Measurements from ENCODE around the gene PAFAH2.

PAFAH2 gene

DNA sequence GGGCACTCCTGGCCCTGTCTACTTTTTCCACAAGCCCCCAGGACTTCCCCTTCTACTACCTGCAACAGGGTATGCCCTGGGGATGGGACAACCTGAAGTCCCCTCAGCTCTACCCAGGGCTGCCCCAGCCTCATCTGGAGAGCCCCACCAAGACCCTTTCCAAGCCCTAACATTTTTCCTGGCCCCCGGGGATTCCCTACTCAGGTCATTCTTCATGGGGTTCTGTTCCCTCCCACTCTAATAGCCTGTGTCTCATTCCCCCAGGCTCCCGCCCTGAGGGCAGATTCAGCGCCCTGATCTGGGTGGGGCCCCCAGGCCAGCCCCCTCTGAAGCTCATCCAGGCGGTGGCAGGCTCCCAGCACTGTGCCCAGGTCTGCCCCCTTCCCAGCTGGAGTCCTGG, 33.3 kb upstream of the PAFAH2 start:
- DNase-seq = no peak

DNA sequence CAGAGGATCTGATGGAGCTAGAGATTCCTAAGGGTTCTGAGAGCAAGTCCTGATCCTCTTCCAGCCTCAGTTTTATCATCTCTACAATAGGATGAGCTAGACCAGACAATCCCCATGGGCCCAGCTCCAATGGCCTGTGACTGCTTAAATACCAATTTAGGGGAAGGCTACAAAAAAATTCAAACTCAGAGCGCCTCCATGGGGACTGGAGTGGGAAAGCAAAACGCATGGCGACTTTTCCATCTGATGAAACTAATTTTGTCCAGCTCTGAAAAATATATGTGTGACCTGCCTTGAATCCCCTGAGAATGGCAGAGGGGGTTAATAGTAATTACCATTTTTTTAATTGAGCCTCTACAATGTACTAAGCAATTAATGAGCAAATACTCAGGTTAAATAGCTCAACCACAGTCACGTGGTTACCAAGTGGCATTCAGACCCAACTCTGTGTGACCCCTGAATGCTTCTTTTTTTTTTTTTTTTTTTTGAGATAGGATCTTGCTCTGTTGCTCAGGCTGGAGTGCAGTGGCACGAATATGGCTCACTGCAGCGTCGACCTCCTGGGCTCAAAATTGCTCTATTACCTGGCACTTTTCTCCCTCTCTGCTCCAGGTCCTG, 32.1 kb upstream of the PAFAH2 start:
- DNase-seq = no peak

DNA sequence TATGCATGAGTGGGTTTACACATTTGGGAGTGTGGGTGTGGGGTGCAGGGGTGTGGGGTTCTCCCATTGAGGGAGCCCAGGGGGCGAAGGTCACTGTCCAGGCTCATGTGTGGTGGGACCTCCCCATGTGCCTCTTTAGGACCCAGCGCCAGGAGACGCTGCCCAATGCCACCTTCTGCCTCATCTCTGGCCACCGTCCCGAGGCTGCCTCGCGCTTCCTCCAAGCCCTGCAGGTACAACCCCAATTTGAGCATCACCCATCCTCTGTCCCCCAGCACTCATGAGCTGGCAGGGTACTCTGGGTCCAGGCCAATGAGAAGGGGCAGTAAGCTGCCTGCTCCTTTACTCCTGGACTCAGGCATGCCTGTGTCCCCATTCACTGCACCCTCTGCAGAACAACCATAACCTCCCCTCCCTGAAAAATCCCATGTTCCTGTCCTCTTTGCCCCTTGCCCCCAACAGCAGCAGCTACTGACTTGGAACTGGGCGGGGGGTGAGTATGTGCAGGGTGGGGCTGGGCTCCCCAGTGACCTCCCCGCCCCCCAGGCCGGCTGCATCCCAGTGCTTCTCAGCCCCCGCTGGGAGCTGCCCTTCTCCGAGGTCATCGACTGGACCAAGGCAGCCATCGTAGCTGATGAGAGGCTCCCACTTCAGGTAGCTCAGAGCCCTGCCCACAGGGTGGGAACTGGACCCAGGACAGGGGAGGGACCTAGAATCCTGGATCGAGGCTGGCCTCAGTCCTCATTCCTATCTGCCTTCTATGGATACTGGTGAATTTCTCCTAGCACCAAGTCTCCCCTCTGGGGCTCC, 31.4 kb upstream of the PAFAH2 start:
- DNase-seq = no peak

DNA sequence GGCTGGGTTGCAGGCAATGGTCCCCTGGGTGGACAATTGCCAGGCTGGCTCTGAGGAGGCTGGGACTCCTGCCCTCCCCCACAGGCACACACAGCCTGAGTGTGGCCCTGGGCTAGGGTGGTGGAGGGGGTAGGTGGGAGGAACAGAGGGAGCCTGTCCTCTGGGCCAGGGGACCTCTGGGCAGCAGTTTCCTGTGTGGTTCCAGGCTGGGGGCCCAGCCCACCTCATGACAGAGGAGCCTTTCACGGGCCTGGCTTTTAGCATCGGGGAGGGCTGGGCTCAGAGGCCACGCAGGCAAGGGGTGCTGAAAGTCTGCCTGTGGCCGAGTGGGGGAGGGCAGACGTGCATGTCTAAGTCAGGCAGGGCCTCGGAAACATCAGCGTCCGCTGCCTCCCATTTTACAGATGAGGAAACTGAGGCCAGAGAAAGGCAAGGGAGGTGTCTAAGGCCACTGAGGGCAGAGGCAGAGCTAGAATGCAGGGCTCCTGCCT, 30.7 kb upstream of the PAFAH2 start:
- DNase-seq = no peak

DNA sequence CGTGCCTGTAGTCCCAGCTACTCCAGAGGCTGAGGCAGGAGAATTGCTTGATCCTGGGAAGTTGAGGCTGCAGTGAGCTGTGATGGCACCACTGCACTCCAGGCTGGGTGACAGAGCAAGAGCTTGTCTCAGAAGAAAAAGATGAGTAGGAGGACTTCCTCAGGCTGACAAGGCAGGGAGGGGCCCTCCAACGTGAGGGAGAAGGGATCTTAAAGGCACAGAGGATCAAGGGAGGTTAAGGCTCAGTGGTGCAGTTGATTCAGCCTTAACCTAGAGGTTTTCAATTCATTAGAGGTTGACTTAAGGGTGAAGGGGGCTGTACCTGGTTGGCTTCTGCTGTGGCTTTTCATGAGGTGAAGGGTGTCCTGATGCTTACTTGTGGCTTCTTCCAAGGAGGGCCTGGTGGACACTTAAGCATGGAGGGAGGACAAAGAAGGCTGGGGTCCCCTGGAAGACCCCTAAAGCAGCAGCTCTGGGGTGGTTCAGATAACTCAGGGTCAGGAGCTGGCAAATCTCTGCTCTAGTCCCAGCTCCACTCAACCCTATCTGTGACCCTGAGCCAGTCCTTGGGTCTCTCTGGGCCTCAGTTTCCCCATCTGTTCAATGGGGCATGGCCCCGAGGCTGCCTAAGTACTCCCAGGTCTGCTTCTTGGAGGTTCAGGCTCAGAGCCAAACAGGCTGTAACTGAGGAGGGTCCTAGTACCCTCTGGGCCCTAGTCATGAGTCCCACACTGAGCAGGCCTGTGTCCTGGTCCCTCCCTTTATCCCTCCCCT, 30.0 kb upstream of the PAFAH2 start:
- DNase-seq = no peak

DNA sequence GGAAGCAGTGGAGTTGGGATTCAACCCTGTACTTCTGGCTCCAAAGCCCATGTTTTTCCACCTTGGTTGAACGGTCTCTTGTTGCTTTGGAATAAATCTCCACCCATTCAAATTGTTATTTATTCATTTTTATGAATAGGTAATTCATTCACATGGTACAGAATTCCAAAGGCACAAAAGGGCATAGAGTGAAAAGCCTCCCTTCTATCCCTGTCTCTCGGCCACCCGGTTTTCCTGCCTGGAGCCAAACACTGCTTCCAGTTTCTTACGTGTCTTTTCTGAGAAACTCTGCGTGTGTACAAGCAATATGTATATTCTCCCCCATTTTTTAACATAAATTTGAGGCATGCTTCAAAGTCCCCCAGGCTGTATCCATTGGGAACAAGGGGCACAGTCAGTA, 27.7 kb upstream of the PAFAH2 start:
- DNase-seq = no peak

DNA sequence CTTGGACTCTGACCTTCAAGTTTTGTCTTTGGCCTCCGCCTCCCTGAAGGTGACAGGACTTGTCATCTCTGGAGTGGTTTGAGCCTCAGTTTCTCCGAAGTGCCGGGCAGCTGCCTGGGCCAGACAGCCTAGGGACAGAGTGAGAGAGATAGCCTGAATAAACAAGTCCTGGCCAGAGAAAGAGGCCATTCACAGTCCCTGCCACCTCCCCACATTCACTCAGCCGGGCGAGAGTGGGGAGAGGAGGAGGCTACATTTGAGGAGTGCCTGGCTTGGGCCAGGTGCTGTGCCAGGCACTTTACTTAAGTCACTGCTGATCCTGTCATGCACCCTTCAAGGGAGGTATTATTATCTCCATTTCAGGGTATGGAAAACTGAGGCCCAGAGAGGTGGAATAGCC, 27.2 kb upstream of the PAFAH2 start:
- DNase-seq = no peak

DNA sequence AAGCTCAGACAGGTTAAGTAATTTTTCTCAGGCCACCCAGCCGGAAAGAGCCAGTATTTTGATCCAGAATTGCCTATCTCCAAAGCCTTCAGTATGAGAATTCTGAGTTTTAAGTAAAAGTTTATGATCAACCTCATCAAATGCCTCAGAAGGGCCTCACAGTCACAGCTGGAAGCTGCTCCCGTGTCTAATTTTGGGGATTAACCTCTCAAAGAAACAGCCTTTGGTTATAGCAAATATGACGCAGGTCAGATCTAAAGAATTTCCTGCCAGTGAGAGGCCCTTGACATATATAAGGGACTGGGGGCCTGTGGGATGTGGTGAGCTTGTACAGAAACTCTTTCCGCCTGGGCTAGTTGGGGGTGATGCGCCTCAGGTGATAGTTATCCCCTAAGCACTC, 26.0 kb upstream of the PAFAH2 start:
- DNase-seq = no peak

DNA sequence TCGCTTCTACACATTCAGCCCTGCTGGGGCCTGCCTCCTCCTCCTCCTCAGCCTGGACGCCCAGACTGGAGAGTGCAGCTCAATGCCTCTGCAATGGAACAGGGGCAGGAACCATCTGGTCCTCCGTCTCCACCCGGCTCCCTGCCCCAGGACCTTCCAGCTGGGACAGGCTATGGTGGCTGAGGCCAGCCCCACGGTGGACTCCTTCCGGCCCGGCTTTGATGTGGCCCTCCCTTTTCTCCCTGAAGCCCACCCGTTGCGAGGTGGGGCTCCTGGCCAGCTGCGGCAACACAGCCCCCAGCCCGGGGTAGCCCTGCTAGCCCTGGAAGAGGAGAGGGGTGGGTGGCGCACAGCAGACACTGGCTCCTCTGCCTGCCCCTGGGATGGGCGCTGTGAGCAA, 25.1 kb upstream of the PAFAH2 start:
- no peak for DNase-seq

DNA sequence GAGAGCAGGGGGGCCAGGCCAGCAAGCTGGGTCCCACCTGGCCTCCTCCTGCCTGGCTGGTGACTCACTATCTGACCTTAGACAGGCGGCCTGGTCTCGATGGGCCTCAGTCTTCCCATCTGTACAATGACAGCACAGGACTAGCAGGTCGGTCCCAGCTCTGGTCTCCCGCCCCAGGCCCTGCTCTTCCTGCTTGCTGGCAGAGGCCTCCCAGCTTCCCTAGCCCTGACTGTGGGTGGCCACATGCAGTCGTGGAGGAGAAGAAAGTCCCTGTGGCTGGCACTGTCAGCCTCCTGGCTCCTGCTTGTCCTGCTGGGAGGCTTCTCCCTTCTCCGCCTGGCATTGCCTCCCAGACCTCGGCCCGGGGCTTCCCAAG, 24.5 kb upstream of the PAFAH2 start:
- no peak for DNase-seq

DNA sequence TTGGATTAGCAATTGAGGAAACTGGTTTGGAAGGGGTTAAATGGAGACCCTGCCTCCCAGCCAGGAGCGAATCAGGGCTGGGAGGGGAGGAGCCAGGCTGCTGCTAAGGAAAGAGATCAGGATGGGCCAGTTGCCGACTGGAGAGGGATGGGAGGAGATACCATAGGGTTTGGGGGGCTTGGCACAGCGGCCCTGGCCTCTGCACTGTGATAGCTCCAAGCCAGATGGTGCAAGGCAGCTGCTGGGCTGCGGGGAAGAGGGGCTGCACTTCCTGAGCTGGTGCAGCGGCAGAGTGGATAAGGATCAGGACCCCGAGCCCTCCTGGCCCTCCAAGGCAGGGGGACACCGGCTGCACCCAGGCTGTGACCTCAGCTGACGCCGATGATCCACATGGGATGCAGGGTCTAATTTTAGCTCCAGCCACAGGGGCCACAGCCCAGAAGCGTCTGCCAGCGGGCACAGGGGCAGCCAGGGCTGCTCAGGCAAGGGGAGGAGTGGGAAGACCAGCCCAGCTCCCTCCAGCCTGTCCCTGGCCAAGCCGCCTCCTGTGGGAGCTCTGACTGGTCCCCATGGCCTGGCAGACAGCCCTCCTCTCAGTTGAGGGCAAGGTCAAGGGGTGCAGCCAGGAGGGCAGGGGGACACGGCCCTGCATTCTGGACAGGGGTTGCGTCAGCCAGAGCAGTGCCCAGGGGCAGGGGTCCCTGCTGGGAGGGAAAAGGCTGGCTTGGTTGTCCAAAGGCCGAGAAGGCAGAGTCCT, 24.0 kb upstream of the PAFAH2 start, which contains the start of gene EXTL1:
EXTL1 (plus strand) TSS at position 129 of the 757 bp plus-strand sequence. CDS start 872 bp downstream, outside the sequence.
- DNase-seq = no peak

DNA sequence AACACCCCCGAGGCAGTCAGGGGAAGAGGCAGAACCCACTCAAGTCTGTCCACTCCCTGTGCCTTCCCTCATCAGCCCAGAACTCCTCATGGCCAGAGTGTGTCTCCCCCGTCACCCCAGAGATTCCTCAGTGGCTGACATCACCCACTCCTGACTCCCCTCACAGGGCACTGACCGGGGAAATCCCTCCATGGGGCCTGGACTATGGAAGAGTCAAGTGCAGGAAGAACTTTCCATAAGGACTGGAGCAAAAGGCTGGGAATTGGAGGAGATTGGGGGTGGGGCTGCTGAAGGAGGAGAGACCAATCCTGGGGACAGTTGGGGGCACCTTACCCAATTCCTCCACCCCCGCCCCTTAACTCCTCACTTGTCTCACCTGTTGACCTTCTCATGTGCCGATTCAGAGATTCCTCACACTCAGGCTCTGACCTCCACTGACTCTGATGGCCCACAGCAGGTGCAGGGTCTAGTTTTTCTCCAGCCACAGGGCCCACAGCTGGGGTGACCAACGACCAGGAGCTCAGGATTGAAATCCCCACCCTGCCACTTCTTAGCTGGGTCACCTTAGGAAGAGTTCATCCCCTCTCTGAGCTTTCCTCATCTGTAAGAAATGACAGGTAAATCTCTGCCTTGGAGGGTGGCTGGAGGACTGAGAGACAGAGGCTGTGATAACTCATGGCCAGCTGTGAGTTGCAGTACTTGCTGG, 23.2 kb upstream of the PAFAH2 start:
- no peak for DNase-seq

DNA sequence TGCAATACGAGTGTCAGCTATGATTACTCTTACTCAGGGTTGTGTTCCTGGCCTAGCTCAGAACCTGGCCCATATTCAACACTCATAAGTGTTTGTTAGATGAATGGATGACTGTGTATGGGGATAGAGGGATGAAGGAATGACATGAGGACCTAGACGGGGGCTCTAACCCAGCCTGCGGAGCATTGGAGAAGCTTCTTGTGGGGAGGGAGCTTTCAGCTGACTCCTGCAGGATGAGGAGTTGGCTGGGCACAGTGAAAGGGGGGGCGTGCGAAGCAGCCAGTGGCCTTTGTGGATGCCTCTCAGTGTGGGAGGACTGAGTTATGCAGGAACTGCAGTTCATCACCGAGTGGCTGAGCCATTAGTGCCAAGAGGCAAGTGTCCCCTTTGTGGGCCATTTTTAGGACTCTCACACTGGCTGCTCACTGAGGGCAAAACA, 22.5 kb upstream of the PAFAH2 start:
- no peak for DNase-seq

DNA sequence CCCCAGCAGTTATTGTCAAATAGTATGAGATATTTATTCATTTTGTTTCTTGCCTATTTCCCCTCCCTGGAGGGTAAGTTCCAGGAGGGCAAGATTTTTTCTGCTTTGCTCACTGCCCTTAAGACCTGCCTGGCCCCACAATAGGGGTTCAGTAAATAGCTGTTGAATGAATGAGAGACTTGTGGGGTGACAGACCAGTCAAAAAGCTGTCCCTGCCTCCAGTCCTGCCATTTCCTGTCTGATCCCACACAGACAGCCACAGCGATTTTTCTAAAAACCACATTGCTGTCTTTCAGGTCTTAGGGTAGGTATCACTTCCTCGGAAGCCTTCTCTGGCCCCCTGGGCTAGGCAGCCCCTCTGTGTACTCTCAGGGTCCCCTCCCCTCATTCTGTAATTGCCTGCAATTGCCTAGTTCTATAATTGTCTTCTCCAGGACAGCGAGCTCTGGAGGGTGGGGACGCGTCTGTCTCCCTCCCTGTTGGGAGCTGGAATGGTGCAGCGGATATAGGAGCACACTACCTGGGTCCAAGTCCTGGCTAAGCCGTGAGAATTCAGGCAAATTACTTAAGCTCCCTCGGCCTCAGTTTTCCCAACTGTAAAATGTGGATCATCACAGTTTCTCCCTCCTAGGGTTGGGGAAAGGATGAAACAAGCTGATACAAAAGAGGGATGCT, 21.9 kb upstream of the PAFAH2 start:
- DNase-seq = no peak

DNA sequence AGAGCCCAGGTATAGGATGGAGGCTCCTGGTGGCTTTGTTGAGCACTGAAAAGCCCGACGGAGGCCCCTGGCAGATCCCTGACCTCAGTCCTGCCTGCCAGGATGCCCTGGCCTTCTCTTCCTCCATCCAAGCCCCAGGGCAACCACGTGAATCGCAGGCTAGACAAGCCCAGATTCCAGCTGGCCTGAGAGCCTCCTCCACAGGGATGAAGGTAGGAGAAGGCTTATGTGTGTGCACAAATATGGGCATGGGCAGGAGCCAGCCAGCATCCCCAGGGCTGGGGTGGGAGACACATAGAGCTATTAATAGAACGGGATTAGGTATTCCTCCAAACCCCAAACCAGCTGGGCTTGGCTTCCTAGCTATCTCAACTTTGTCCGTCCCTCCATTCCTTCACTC, 19.7 kb upstream of the PAFAH2 start:
- DNase-seq = no peak

DNA sequence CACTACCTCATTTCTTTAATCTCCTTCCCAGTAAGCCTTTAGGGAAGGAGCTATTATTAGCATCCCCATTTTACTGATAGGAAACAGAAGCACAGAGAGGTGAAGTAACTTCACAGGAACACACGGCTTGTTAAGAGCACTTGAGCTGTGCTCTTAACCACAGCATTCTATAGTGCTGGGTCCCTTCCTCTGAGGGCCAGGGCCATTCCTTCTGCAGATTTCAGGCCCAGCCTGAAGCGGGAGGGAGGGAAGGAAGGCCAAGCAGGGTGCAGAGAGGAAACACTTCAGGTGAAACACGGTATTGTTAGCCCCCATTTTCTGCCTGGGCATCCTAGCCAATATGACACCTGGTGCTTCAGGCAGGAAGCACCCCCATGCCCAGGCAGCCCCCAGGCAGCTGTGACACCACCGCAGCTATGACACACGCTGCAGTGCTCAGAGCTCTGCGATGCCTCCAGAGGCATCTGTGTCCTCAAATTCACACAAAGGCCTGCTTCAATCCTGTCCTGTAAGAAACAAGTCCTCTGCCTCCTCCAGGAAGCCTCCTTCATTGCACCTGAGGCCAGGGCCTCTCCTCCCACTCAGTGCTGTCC, 19.2 kb upstream of the PAFAH2 start:
- no peak for DNase-seq

DNA sequence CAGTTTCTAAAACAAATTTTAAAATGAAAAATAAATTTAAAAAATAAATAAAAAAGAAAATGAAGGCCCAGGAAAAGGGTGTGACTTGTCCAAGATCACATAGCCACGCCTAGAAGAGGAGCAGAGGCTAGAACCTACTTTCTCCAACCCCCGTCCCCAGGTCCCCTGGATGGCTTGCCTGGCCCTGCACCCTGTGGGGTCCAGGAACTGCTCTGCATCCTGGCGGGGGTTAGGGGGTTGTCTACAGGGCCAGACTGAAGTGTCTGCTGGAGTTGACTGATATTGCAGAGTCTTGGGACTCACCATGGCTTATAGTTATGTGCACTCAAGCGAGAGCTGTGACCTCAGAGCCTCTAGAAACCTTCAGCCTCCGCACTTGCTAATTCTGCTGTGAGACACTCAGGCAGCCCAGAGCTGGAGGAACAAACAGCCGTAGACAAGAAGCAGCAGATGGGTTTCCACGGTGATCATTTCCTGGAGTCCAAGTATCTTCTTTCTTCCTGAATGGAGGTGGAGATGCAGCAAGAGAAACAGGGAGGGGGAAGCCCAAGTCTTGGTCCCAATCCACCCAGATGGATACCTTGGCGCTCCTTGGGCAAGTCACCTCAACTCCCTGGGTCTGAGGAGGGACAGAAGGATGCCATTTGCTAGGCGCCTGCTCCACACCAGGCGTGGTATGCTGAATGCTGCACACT, 18.5 kb upstream of the PAFAH2 start:
- no peak for DNase-seq

DNA sequence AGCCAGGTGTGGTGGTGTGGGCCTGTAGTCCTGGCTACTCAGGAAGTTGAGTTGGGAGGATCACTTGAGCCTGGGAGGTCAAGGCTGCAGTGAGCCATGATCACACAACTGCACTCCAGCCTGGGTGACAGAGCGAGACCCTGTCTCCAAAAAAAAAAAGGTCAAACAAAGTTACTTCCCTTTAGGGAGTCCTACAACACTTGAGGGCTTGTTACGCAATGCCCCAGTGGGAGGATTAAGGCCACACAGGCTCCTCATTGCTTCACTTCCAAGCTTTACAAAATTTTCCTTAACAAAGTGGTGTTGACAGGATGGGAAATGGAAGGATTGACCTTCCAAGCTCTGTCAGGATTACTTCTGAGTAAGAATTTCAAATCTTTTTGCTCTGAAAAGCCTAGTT, 17.5 kb upstream of the PAFAH2 start:
- DNase-seq = no peak

DNA sequence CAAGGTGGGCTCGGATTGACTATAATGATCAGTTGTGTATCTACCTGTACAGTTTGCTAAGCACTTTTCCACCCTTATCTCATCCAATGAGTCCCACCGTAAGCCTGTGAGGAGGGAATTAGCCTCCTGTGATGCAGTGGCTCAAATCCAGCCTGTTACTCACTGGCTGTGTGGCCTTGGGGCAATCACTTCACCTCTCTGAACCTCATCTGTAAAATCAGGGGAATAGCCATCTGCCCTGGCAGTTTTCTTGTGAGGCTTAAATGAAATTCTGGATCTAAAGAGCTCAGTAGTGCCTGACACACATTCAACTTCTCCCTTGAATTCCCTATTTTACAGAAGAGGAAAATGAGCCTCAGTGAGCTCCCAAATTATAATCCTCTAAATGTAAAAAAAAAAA, 16.3 kb upstream of the PAFAH2 start:
- DNase-seq = no peak

DNA sequence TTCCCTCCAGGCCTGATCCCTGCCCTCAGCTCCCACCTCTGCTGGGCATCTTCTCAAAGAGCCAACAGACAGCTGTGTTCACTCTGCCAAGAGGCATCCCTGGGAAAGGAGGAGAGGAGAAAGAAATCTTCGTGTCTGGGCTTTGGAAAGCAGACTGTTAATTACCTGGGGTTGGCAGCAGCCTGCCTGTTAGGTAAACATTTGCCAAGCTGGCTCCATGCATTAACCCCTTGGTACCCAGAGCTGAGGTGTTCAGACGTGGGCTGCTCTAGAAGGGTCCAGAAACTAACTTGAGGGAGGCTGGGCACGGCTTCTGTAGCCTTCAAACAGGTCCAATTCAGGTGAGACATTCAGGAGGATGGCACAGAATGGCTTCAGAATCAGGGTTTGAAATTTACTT, 15.0 kb upstream of the PAFAH2 start:
- DNase-seq = no peak

DNA sequence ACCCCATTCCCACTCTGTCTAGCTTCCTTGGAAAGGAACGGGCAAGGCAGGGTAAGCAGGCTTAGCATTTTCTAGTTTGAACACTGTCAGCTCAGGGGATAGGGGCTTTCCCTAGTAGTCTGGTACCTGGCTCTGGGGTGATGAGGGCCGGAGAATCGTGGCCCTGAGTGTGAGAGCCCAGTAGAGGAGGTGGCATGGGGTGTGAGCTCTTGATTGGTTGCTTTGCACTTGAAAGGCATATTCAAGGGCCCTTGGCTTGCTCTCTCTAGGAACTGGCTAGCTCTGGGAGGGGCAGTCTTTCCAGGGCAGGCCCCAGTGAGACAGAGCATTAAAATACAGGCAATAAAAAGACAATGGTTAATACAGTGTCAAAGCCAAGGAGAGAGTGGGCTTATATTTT, 13.0 kb upstream of the PAFAH2 start:
- no peak for DNase-seq

Data from effector CD4-positive, alpha-beta T cell (primary cell).